ENCODE data around the gene ACOT7.
A peak's percentile ranks its signal among the peaks of the same experiment; 100 is the strongest.

Gene ACOT7

GRCh38 chr1:6245869-6246496 is 147.6 kb downstream of the ACOT7 start:
- DNase-seq, result no peak

GRCh38 chr1:6245086-6245868 is 148.3 kb downstream of the ACOT7 start:
- DNase-seq, result peak; percentile 90

- DNase-seq, result peak; percentile 46
These were observed 149.0 kb downstream of the ACOT7 start for GRCh38 chr1:6244401-6245049.

- peak; percentile 42 for DNase-seq
These were observed 149.6 kb downstream of the ACOT7 start, which contains the start of gene HES3 for GRCh38 chr1:6243993-6244392. Gene HES3, plus strand, starts transcription at chr1:6244179. Its CDS starts 187 bp downstream, at chr1:6244366.

- no peak for DNase-seq
These were observed 150.3 kb downstream of the ACOT7 start for GRCh38 chr1:6243053-6243834.

GRCh38 chr1:6241887-6242740 is 151.5 kb downstream of the ACOT7 start:
- peak; percentile 58 for DNase-seq

- DNase-seq, result peak; percentile 47
These were observed 152.3 kb downstream of the ACOT7 start for GRCh38 chr1:6241107-6241886.

- peak; percentile 56 for DNase-seq
These were observed 153.4 kb downstream of the ACOT7 start for GRCh38 chr1:6239950-6240768.

GRCh38 chr1:6239213-6239752 is 154.3 kb downstream of the ACOT7 start:
- DNase-seq, result no peak

GRCh38 chr1:6237093-6237492 is 156.5 kb downstream of the ACOT7 start:
- DNase-seq, result no peak

- DNase-seq, result no peak
These were observed 158.3 kb downstream of the ACOT7 start for GRCh38 chr1:6235296-6235677.

- no peak for DNase-seq
These were observed 158.9 kb downstream of the ACOT7 start for GRCh38 chr1:6234502-6235295.

GRCh38 chr1:6233376-6233775 is 160.2 kb downstream of the ACOT7 start:
- DNase-seq, result no peak

- DNase-seq, result no peak
These were observed 167.9 kb downstream of the ACOT7 start for GRCh38 chr1:6225651-6226050.

GRCh38 chr1:6224718-6225117 is 168.8 kb downstream of the ACOT7 start:
- no peak for DNase-seq

- DNase-seq, result no peak
These were observed 169.9 kb downstream of the ACOT7 start for GRCh38 chr1:6223617-6224016.

GRCh38 chr1:6222636-6223035 is 170.9 kb downstream of the ACOT7 start:
- no peak for DNase-seq

- DNase-seq, result no peak
These were observed 172.3 kb downstream of the ACOT7 start for GRCh38 chr1:6221210-6221784.

GRCh38 chr1:6220236-6220635 is 173.3 kb downstream of the ACOT7 start:
- peak; percentile 78 for DNase-seq

All from islet precursor cell (in vitro differentiated cells).